HEK293T (cell line): Measurements from ENCODE around the gene MTMR6.

Experiments used
- FOXA1 ChIP-seq: fragments of 450-650 bp; IDR thresholded peaks from 2 replicates; pipeline ENCODE4 v1.6.1; 2016; ENCODE audit warnings: mild to moderate bottlenecking
- FOXM1 ChIP-seq: fragments of 450-650 bp; IDR thresholded peaks from 2 replicates; pipeline ENCODE4 v1.6.1; 2017; ENCODE audit warnings: mild to moderate bottlenecking, borderline replicate concordance
- HDGF ChIP-seq: fragments of 450-650 bp; IDR thresholded peaks from 2 replicates; pipeline ENCODE4 v1.6.1; 2017; ENCODE audit warnings: antibody characterized with exemption, borderline replicate concordance
- SP1 ChIP-seq: fragments of 450-650 bp; IDR thresholded peaks from 2 replicates; pipeline ENCODE4 v1.6.1; 2017

- no peak for TF ChIP-seq FOXM1
- no peak for TF ChIP-seq SP1
- TF ChIP-seq FOXA1, result no peak
- TF ChIP-seq HDGF, result no peak
Measured at GRCh38 chr13:25310891-25311290, 23.6 kb upstream of the MTMR6 start.
